CD4-positive, alpha-beta memory T cell (primary cell): ENCODE data around the gene COLGALT1. TPM values are rescaled to one million over a fixed set of nuclear protein-coding genes. Genes with fewer than 3 reads are reported as not detected.
"Not testable (repeated sequence)": the region's sequence is repeated elsewhere in the genome, so short reads cannot be mapped to it uniquely, and the experiment has no call there.

Experiments used
- CTCF ChIA-PET: fragments of 350-600 bp; sonication (Branson Sonifier 250); formaldehyde crosslinking; loops from one replicate; lab custom pipeline; 2021; ENCODE audit warnings: inconsistent platforms; ENCODE audit not compliant: partially characterized antibody; lab: Charles Lee
- POLR2A ChIA-PET: fragments of 350-600 bp; sonication (Branson Sonifier 250); formaldehyde crosslinking; loops from one replicate; lab custom pipeline; 2021; ENCODE audit not compliant: partially characterized antibody; lab: Charles Lee
- DNase-seq, 5 donors: peaks; one replicate each; pipeline versions ENCODE4 v3.0.0 to v3.0.0-alpha.2; 2020 to 2022; ENCODE audit warnings: mixed read lengths in 1 of 5
- H3K27ac ChIP-seq: one replicate; pipeline ENCODE4 v1.7.0; 2013; ENCODE audit warnings: low read depth, low read length
- H3K27me3 ChIP-seq: 2 replicates; pipeline ENCODE4 v1.7.0; 2013; ENCODE audit warnings: mild to moderate bottlenecking, low read length, moderate library complexity; ENCODE audit not compliant: insufficient read depth
- H3K36me3 ChIP-seq: 2 replicates; pipeline ENCODE4 v1.7.0; 2013; ENCODE audit warnings: mild to moderate bottlenecking, low read length, moderate library complexity; ENCODE audit not compliant: insufficient read depth
- H3K4me1 ChIP-seq: 2 replicates; pipeline ENCODE4 v1.7.0; 2013; ENCODE audit warnings: mild to moderate bottlenecking, low read length, moderate library complexity; ENCODE audit not compliant: insufficient read depth
- H3K4me3 ChIP-seq, 2 donors: one replicate each; pipeline ENCODE4 v1.7.0; 2013; ENCODE audit warnings: low read length in 2 of 2, mild to moderate bottlenecking in 1 of 2
- H3K9me3 ChIP-seq, 2 donors: one replicate each; pipeline ENCODE4 v1.7.0; 2013; ENCODE audit warnings: low read length in 2 of 2, control low read depth in 1 of 2; ENCODE audit not compliant: control insufficient read depth in 1 of 2
- H3K27ac Mint-ChIP-seq, 7 donors: one replicate each; pipeline ENCODE4 v1.8.0; 2020 to 2021; ENCODE audit warnings: mixed read lengths in 7 of 7, mild to moderate bottlenecking in 6 of 7, inconsistent platforms in 3 of 7, moderate library complexity in 3 of 7
- H3K27me3 Mint-ChIP-seq, 2 donors: one replicate each; pipeline ENCODE4 v1.8.0; 2020 to 2021; ENCODE audit warnings: mixed read lengths in 2 of 2
- H3K36me3 Mint-ChIP-seq, 2 donors: one replicate each; pipeline ENCODE4 v1.8.0; 2020 to 2021; ENCODE audit warnings: mixed read lengths in 2 of 2, inconsistent platforms in 1 of 2, mild to moderate bottlenecking in 1 of 2
- H3K4me1 Mint-ChIP-seq, 4 donors: one replicate each; pipeline ENCODE4 v1.8.0; 2020 to 2021; ENCODE audit warnings: mixed read lengths in 4 of 4, mild to moderate bottlenecking in 1 of 4
- H3K4me3 Mint-ChIP-seq, 8 donors: one replicate each; pipeline ENCODE4 v1.8.0; 2020 to 2021; ENCODE audit warnings: mixed read lengths in 8 of 8, mild to moderate bottlenecking in 7 of 8, moderate library complexity in 6 of 8, inconsistent platforms in 3 of 8
- H3K9me3 Mint-ChIP-seq, 8 donors: one replicate each; pipeline ENCODE4 v1.8.0; 2020 to 2021; ENCODE audit warnings: mixed read lengths in 8 of 8, mild to moderate bottlenecking in 5 of 8, inconsistent platforms in 3 of 8, moderate library complexity in 1 of 8
- intact Hi-C: fragments of 100-400 bp; cut with micrococcal nuclease; formaldehyde crosslinking; loops from one replicate; pipeline ENCODE4 v1.15.1; 2023
- polyA plus RNA-seq, 2 donors: library from polyadenylated mRNA; unstranded; fragments of 300-500 nt; fragmentation: Illumina TruSeq; gene quantifications; one replicate each; pipeline ENCODE4 v1.2.3, GENCODE V29; 2021
- total RNA-seq, 2 experiments: library from RNA; stranded (reverse); gene quantifications; one replicate each; pipeline ENCODE4 v1.2.3, GENCODE V29; 2021

Gene COLGALT1
- total and polyA plus RNA-seq, 4 experiments from 2014 or later: 14.1 to 74.7 (median 46.6) TPM

- H3K4me3 ChIP-seq, H3K27me3 Mint-ChIP-seq, DNase-seq, H3K4me1 Mint-ChIP-seq, H3K4me1 ChIP-seq, H3K9me3 ChIP-seq, intact Hi-C loops, H3K9me3 Mint-ChIP-seq, H3K4me3 Mint-ChIP-seq, H3K27me3 ChIP-seq, POLR2A ChIA-PET, H3K27ac ChIP-seq: not testable (repeated sequence)
- peaks cover 9 to 19% of the 10 kb centered on the region in 2 donors for H3K36me3 Mint-ChIP-seq
- H3K27ac Mint-ChIP-seq: peak overlapping the region in 1 of 7 donors; percentile 68
- CTCF ChIA-PET: interaction anchor here (0.8 kb wide), 1 partner anchor 89 kb away, joined by 6 read pairs; no protein-coding TSS in a partner anchor
- peaks cover 21% of the 10 kb centered on the region for H3K36me3 ChIP-seq
Observed at GRCh38 chr19:17585395-17585794, 29.9 kb downstream of the COLGALT1 start.

- DNase-seq: no peak
- intact Hi-C loops: no loop called here
- H3K27ac ChIP-seq: no peak overlapping the region
- H3K9me3 ChIP-seq: no peaks in the 10 kb centered on the region
- no peak overlapping the region for H3K4me3 Mint-ChIP-seq
- H3K27me3 ChIP-seq: no peaks in the 10 kb centered on the region
- no peaks in the 10 kb centered on the region for H3K36me3 ChIP-seq
- peaks cover 5 to 9% of the 10 kb centered on the region in 2 donors for H3K27me3 Mint-ChIP-seq
- ChIA-PET POLR2A (no interaction called here), CTCF (no interaction called here)
- H3K27ac Mint-ChIP-seq: no peak overlapping the region
- H3K4me1 Mint-ChIP-seq: no peaks in the 10 kb centered on the region
- no peaks in the 10 kb centered on the region for H3K36me3 Mint-ChIP-seq
- peaks cover 0 to 2% (median 0%) of the 10 kb centered on the region in 8 donors for H3K9me3 Mint-ChIP-seq
- no peak overlapping the region for H3K4me3 ChIP-seq
- no peaks in the 10 kb centered on the region for H3K4me1 ChIP-seq
Observed at GRCh38 chr19:17590866-17591265, 35.4 kb downstream of the COLGALT1 start.

- CTCF ChIA-PET, H3K27ac Mint-ChIP-seq, H3K4me1 ChIP-seq, POLR2A ChIA-PET, H3K4me3 Mint-ChIP-seq, DNase-seq, H3K27ac ChIP-seq, H3K36me3 ChIP-seq, H3K27me3 ChIP-seq, H3K9me3 ChIP-seq, H3K36me3 Mint-ChIP-seq, intact Hi-C loops, H3K9me3 Mint-ChIP-seq, H3K4me1 Mint-ChIP-seq, H3K4me3 ChIP-seq, H3K27me3 Mint-ChIP-seq: not testable (repeated sequence)
Observed at GRCh38 chr19:17594296-17594695, 38.8 kb downstream of the COLGALT1 start.

GRCh38 chr19:17598063-17598462, 42.6 kb downstream of the COLGALT1 start:
- H3K9me3 Mint-ChIP-seq, H3K4me1 Mint-ChIP-seq, DNase-seq, H3K4me3 Mint-ChIP-seq, intact Hi-C loops, H3K27ac Mint-ChIP-seq, H3K27ac ChIP-seq, CTCF ChIA-PET, H3K27me3 ChIP-seq, H3K36me3 ChIP-seq, H3K4me1 ChIP-seq, H3K36me3 Mint-ChIP-seq, H3K9me3 ChIP-seq, H3K4me3 ChIP-seq, POLR2A ChIA-PET: not testable (repeated sequence)
- peaks cover 17 to 18% of the 10 kb centered on the region in 2 donors for H3K27me3 Mint-ChIP-seq

- peaks cover 25% of the 10 kb centered on the region in 2 donors for H3K27me3 Mint-ChIP-seq
- no peak overlapping the region for H3K4me3 ChIP-seq
- H3K36me3 Mint-ChIP-seq: no peaks in the 10 kb centered on the region
- no peak overlapping the region for H3K27ac ChIP-seq
- no peaks in the 10 kb centered on the region for H3K9me3 ChIP-seq
- ChIA-PET CTCF (no interaction called here), POLR2A (no interaction called here)
- DNase-seq: no peak
- no peak overlapping the region for H3K4me3 Mint-ChIP-seq
- intact Hi-C loops: no loop called here
- no peaks in the 10 kb centered on the region for H3K4me1 ChIP-seq
- no peak overlapping the region for H3K27ac Mint-ChIP-seq
- no peaks in the 10 kb centered on the region for H3K36me3 ChIP-seq
- no peaks in the 10 kb centered on the region for H3K4me1 Mint-ChIP-seq
- H3K27me3 ChIP-seq: peaks cover 8% of the 10 kb centered on the region
- no peaks in the 10 kb centered on the region for H3K9me3 Mint-ChIP-seq
Observed at GRCh38 chr19:17598953-17599352, 43.5 kb downstream of the COLGALT1 start.

GRCh38 chr19:17599780-17600179, 44.3 kb downstream of the COLGALT1 start:
- intact Hi-C loops: no loop called here
- CTCF ChIA-PET: no interaction called here
- H3K9me3 Mint-ChIP-seq: no peaks in the 10 kb centered on the region

GRCh38 chr19:17601683-17602082, 46.2 kb downstream of the COLGALT1 start:
- no peak overlapping the region for H3K27ac ChIP-seq
- peaks cover 3 to 7% (median 5%) of the 10 kb centered on the region in 4 donors for H3K4me1 Mint-ChIP-seq

More at GRCh38 chr19:17599780-17600179, 44.3 kb downstream of the COLGALT1 start:
- Histone ChIP-seq H3K9me3 (no peaks in the 10 kb centered on the region), H3K4me1 (no peaks in the 10 kb centered on the region), H3K27me3 (peaks cover 8% of the 10 kb centered on the region), H3K4me3 (no peak overlapping the region), H3K27ac (no peak overlapping the region), H3K36me3 (no peaks in the 10 kb centered on the region)
- Mint-ChIP-seq H3K36me3 (no peaks in the 10 kb centered on the region), H3K4me1 (no peaks in the 10 kb centered on the region), H3K27me3 (peaks cover 30 to 33% of the 10 kb centered on the region in 2 donors), H3K4me3 (no peak overlapping the region), H3K27ac (no peak overlapping the region)
- POLR2A ChIA-PET: no interaction called here
- DNase-seq: no peak

GRCh38 chr19:17602217-17602616, 46.8 kb downstream of the COLGALT1 start:
- intact Hi-C loops: no loop called here
- peaks cover 13% of the 10 kb centered on the region for H3K4me1 ChIP-seq
- no peak overlapping the region for H3K4me3 ChIP-seq
- H3K4me1 Mint-ChIP-seq: peaks cover 6 to 11% (median 8%) of the 10 kb centered on the region in 4 donors
- H3K9me3 ChIP-seq: no peaks in the 10 kb centered on the region
- H3K27me3 Mint-ChIP-seq: peaks cover 30 to 36% of the 10 kb centered on the region in 2 donors
- H3K36me3 ChIP-seq: no peaks in the 10 kb centered on the region
- POLR2A ChIA-PET: no interaction called here
- CTCF ChIA-PET: no interaction called here
- H3K36me3 Mint-ChIP-seq: no peaks in the 10 kb centered on the region
- H3K27ac ChIP-seq: no peak overlapping the region
- H3K9me3 Mint-ChIP-seq: no peaks in the 10 kb centered on the region
- H3K4me3 Mint-ChIP-seq: no peak overlapping the region
- H3K27ac Mint-ChIP-seq: no peak overlapping the region
- DNase-seq: no peak
- peaks cover 8% of the 10 kb centered on the region for H3K27me3 ChIP-seq

More at GRCh38 chr19:17601683-17602082, 46.2 kb downstream of the COLGALT1 start:
- Histone ChIP-seq H3K4me1 (peaks cover 13% of the 10 kb centered on the region), H3K36me3 (no peaks in the 10 kb centered on the region), H3K4me3 (no peak overlapping the region), H3K27me3 (peaks cover 8% of the 10 kb centered on the region), H3K9me3 (no peaks in the 10 kb centered on the region)
- no peaks in the 10 kb centered on the region for H3K9me3 Mint-ChIP-seq
- peaks cover 30 to 35% of the 10 kb centered on the region in 2 donors for H3K27me3 Mint-ChIP-seq
- no peaks in the 10 kb centered on the region for H3K36me3 Mint-ChIP-seq
- no peak overlapping the region for H3K27ac Mint-ChIP-seq
- DNase-seq: no peak
- POLR2A ChIA-PET: no interaction called here
- H3K4me3 Mint-ChIP-seq: no peak overlapping the region
- intact Hi-C loops: no loop called here
- CTCF ChIA-PET: no interaction called here
